H1 (cell line): ENCODE measurements around the gene TRIM31. TPM values are rescaled to one million over a fixed set of nuclear protein-coding genes. Genes with fewer than 3 reads are reported as not detected.

ENCODE experiments used
- CTCF ChIA-PET: fragments of 300-600 bp; sonication (Branson Sonifier 250); formaldehyde crosslinking; loops from one replicate; lab custom pipeline; 2021; ENCODE audit not compliant: partially characterized antibody; lab: Charles Lee
- POLR2A ChIA-PET: fragments of 300-600 bp; sonication (Branson Sonifier 250); formaldehyde crosslinking; loops from one replicate; lab custom pipeline; 2021; ENCODE audit warnings: inconsistent platforms; ENCODE audit not compliant: partially characterized antibody; lab: Charles Lee
- DNase-seq, 2 experiments: peaks; one replicate each; pipeline versions ENCODE4 v3.0.0 to v3.0.0-alpha.2; 2010 to 2022; ENCODE audit warnings: low spot score in 2 of 2, low read depth in 1 of 2, mixed read lengths in 1 of 2
- FAIRE-seq: peaks from 2 replicates; lab custom pipeline; 2011; peaks lifted over from hg19 to GRCh38; lab: Jason Lieb, UNC
- H2AFZ ChIP-seq: 2 replicates; pipeline ENCODE4 v1.8.1; 2012; ENCODE audit warnings: low read length, inconsistent platforms
- H2AK5ac ChIP-seq: 2 replicates; pipeline ENCODE4 v1.6.1; 2013; ENCODE audit warnings: low read depth, low read length
- H2BK120ac ChIP-seq: replicated peaks from 2 replicates; pipeline ENCODE3; 2013; ENCODE audit warnings: low read depth, low read length, inconsistent platforms
- H2BK12ac ChIP-seq: 2 replicates; pipeline ENCODE4 v1.6.1; 2013; ENCODE audit warnings: low read depth, low read length
- H2BK15ac ChIP-seq: 2 replicates; pipeline ENCODE4 v1.6.1; 2013; ENCODE audit warnings: low read length
- H2BK20ac ChIP-seq: 2 replicates; pipeline ENCODE4 v1.6.1; 2013; ENCODE audit warnings: low read length
- H2BK5ac ChIP-seq: 2 replicates; pipeline ENCODE4 v1.6.1; 2013; ENCODE audit warnings: low read depth, low read length
- H3K14ac ChIP-seq: 2 replicates; pipeline ENCODE4 v1.6.1; 2013; ENCODE audit warnings: inconsistent platforms; ENCODE audit not compliant: insufficient read length
- H3K18ac ChIP-seq: 2 replicates; pipeline ENCODE4 v1.6.1; 2013; ENCODE audit warnings: low read length; ENCODE audit errors: extremely low read depth
- H3K23ac ChIP-seq: 2 replicates; pipeline ENCODE4 v1.6.1; 2013; ENCODE audit warnings: inconsistent platforms; ENCODE audit not compliant: insufficient read length
- H3K23me2 ChIP-seq: 2 replicates; pipeline ENCODE4 v1.6.1; 2013; ENCODE audit warnings: low read depth, low read length
- H3K27ac ChIP-seq: 2 replicates; pipeline ENCODE4 v1.6.1; 2011; ENCODE audit warnings: low read depth, low read length, inconsistent platforms
- H3K27me3 ChIP-seq, 4 experiments: replicated peaks in 1 of 4; 1 replicate in 1 of 4; 2 replicates in 3 of 4; pipeline versions ENCODE4 v1.6.1 to v1.8.1; 2011 to 2013; ENCODE audit warnings: low read length in 3 of 4, mild to moderate bottlenecking in 3 of 4, inconsistent platforms in 2 of 4, mixed read lengths in 2 of 4, moderate library complexity in 1 of 4; ENCODE audit not compliant: control insufficient read depth in 3 of 4, insufficient read depth in 3 of 4; ENCODE audit errors: extremely low read depth in 1 of 4
- H3K36me3 ChIP-seq, 4 experiments: 2 replicates each; pipeline versions ENCODE4 v1.6.1 to v1.8.1; 2011 to 2013; ENCODE audit warnings: mild to moderate bottlenecking in 4 of 4, low read length in 3 of 4, moderate library complexity in 2 of 4, control low read depth in 1 of 4, inconsistent platforms in 1 of 4; ENCODE audit not compliant: insufficient read depth in 4 of 4, control insufficient read depth in 2 of 4
- H3K4ac ChIP-seq: replicated peaks from 2 replicates; pipeline ENCODE3; 2013; ENCODE audit warnings: low read length, low read depth, mixed read lengths, inconsistent platforms; ENCODE audit not compliant: insufficient read length
- H3K4me1 ChIP-seq, 4 experiments: replicated peaks in 1 of 4; 1 replicate in 1 of 4; 2 replicates in 3 of 4; pipeline versions ENCODE4 v1.6.1 to v1.8.1; 2011 to 2013; ENCODE audit warnings: low read length in 3 of 4, inconsistent platforms in 2 of 4, mixed read lengths in 1 of 4; ENCODE audit not compliant: insufficient read depth in 4 of 4, control insufficient read depth in 3 of 4
- H3K4me2 ChIP-seq, 2 experiments: 2 replicates each; pipeline versions ENCODE4 v1.6.1 to v1.8.1; 2011 to 2013; ENCODE audit warnings: low read depth in 2 of 2, low read length in 2 of 2, control low read depth in 1 of 2, inconsistent platforms in 1 of 2, mild to moderate bottlenecking in 1 of 2; ENCODE audit not compliant: insufficient read depth in 1 of 2
- H3K4me3 ChIP-seq, 4 experiments: fragments of 200-600, 300-600 bp in 1 of 4; sonication (generic), shearing (Covaris generic), sonication (Bioruptor Twin) in 1 of 4; 2 replicates each; pipeline versions ENCODE4 v1.5.1 to v1.8.1; 2011 to 2016; ENCODE audit warnings: low read length in 4 of 4, low read depth in 3 of 4, control low read depth in 2 of 4, inconsistent platforms in 2 of 4, mild to moderate bottlenecking in 2 of 4, mixed read lengths in 1 of 4, moderate library complexity in 1 of 4; ENCODE audit not compliant: insufficient read depth in 2 of 4; ENCODE audit errors: extremely low read depth in 1 of 4
- H3K56ac ChIP-seq: replicated peaks from 2 replicates; pipeline ENCODE3; 2013; ENCODE audit warnings: low read depth, mild to moderate bottlenecking, mixed read lengths, low read length, inconsistent platforms; ENCODE audit not compliant: insufficient read length
- H3K79me1 ChIP-seq: 2 replicates; pipeline ENCODE4 v1.6.1; 2013; ENCODE audit warnings: low read depth, low read length, control low read depth
- H3K79me2 ChIP-seq, 2 experiments: 2 replicates each; pipeline versions ENCODE4 v1.6.1 to v1.8.1; 2012 to 2013; ENCODE audit warnings: low read length in 2 of 2, mild to moderate bottlenecking in 2 of 2, inconsistent platforms in 1 of 2; ENCODE audit not compliant: insufficient read depth in 2 of 2, control insufficient read depth in 1 of 2
- H3K9ac ChIP-seq, 4 experiments: replicated peaks in 1 of 4; 1 replicate in 1 of 4; 2 replicates in 3 of 4; pipeline versions ENCODE4 v1.6.1 to v1.8.1; 2011 to 2013; ENCODE audit warnings: low read depth in 3 of 4, low read length in 3 of 4, control low read depth in 2 of 4, mild to moderate bottlenecking in 2 of 4, moderate library complexity in 2 of 4, inconsistent platforms in 1 of 4; ENCODE audit errors: extremely low read depth in 1 of 4
- H3K9me3 ChIP-seq, 2 experiments: 2 replicates each; pipeline versions ENCODE4 v1.6.1 to v1.8.1; 2012 to 2013; ENCODE audit warnings: mild to moderate bottlenecking in 2 of 2, moderate library complexity in 2 of 2, control low read depth in 1 of 2, inconsistent platforms in 1 of 2, low read depth in 1 of 2, low read length in 1 of 2, mixed read lengths in 1 of 2; ENCODE audit not compliant: insufficient read depth in 2 of 2
- H4K20me1 ChIP-seq, 2 experiments: replicated peaks in 1 of 2; 2 replicates each; pipeline versions ENCODE3 to v1.8.1; 2011 to 2013; ENCODE audit warnings: inconsistent platforms in 2 of 2, low read length in 2 of 2, mild to moderate bottlenecking in 1 of 2; ENCODE audit not compliant: insufficient read depth in 2 of 2, control insufficient read depth in 1 of 2
- H4K5ac ChIP-seq: 2 replicates; pipeline ENCODE4 v1.6.1; 2013; ENCODE audit warnings: low read length, low read depth, mixed read lengths, inconsistent platforms; ENCODE audit not compliant: insufficient read length
- H4K8ac ChIP-seq: 2 replicates; pipeline ENCODE4 v1.8.0; 2013; ENCODE audit warnings: mild to moderate bottlenecking, moderate library complexity, low read length, inconsistent platforms; ENCODE audit not compliant: insufficient read depth; ENCODE audit errors: extremely low read depth
- H4K91ac ChIP-seq: replicated peaks from 2 replicates; pipeline ENCODE3; 2013; ENCODE audit warnings: low read length, mixed read lengths, inconsistent platforms; ENCODE audit not compliant: insufficient read length
- BCL11A ChIP-seq, 2 experiments: IDR thresholded peaks; one replicate each; pipeline ENCODE4 v1.6.1; 2011; ENCODE audit warnings: low read depth in 2 of 2, low read length in 2 of 2, mild to moderate bottlenecking in 2 of 2
- CBX8 ChIP-seq: fragments of 300-800, 300-1000 bp; sonication (generic); IDR thresholded peaks from 2 replicates; pipeline ENCODE4 v1.7.1; 2016; ENCODE audit warnings: low read depth, low read length, borderline replicate concordance
- CEBPB ChIP-seq: IDR thresholded peaks from 2 replicates; pipeline ENCODE4 v1.6.1; 2012; ENCODE audit warnings: low read depth, low read length
- CTCF ChIP-seq, 3 experiments: IDR thresholded peaks; 1 replicate in 2 of 3; 2 replicates in 1 of 3; pipeline versions ENCODE4 v1.5.1 to v1.6.1; 2011; ENCODE audit warnings: low read length in 3 of 3, mild to moderate bottlenecking in 3 of 3, inconsistent platforms in 2 of 3, low read depth in 1 of 3, moderate library complexity in 1 of 3; ENCODE audit not compliant: insufficient read depth in 1 of 3; ENCODE audit errors: control extremely low read depth in 1 of 3
- JUND ChIP-seq: IDR thresholded peaks from 2 replicates; pipeline ENCODE4 v1.6.1; 2011; ENCODE audit warnings: mild to moderate bottlenecking, improper control_type of control experiment, low read length
- KDM5A ChIP-seq: fragments of 200-600 bp; IDR thresholded peaks from 2 replicates; pipeline ENCODE4 v1.7.1; 2012; ENCODE audit warnings: mild to moderate bottlenecking, low read length, inconsistent platforms, mixed read lengths
- NRF1 ChIP-seq: IDR thresholded peaks from 2 replicates; pipeline ENCODE4 v1.6.1; 2011; ENCODE audit warnings: mild to moderate bottlenecking, low read depth, low read length, improper control_type of control experiment
- SIN3A ChIP-seq, 2 experiments: IDR thresholded peaks in 1 of 2; conservative IDR thresholded peaks in 1 of 2; 2 replicates each; pipeline ENCODE4 v1.6.1; 2011 to 2012; ENCODE audit warnings: low read length in 2 of 2, improper control_type of control experiment in 1 of 2, low read depth in 1 of 2, mild to moderate bottlenecking in 1 of 2
- SUZ12 ChIP-seq: fragments of 200-600 bp; sonication (generic); IDR thresholded peaks from 2 replicates; pipeline ENCODE4 v1.6.1; 2012; ENCODE audit warnings: mild to moderate bottlenecking, inconsistent platforms, low read length, moderate library complexity, mixed read lengths
- TCF12 ChIP-seq: IDR thresholded peaks from 2 replicates; pipeline ENCODE4 v1.6.1; 2011; ENCODE audit warnings: low read depth, mild to moderate bottlenecking, low read length
- WGBS, 2 experiments: shearing (Covaris generic) in 1 of 2; methylation state at CpG; one replicate each; pipeline versions ENCODE4 v1.1.6 to v1.1.7; 2013 to 2015; ENCODE audit warnings: low lambda C conversion rate in 2 of 2, mixed read lengths in 2 of 2, inconsistent platforms in 1 of 2, low coverage in 1 of 2, missing lambda C conversion rate in 1 of 2; ENCODE audit not compliant: insufficient replicate concordance in 2 of 2, insufficient coverage in 1 of 2, insufficient read length in 1 of 2; ENCODE audit errors: extremely low coverage in 1 of 2, missing lambda C conversion rate in 1 of 2; 5-methylcytosine and 5-hydroxymethylcytosine counted together
- polyA plus RNA-seq, 7 experiments: library from polyadenylated mRNA; depleted of rRNA in 3 of 7; stranded (reverse) in 5 of 7; unstranded in 2 of 7; fragments of >200 nt in 5 of 7; fragments of 200-250 nt in 2 of 7; gene quantifications; 1 replicate in 5 of 7; 2 replicates in 1 of 7; 4 replicates in 1 of 7; pipeline versions ENCODE4 v1.2.1 to v1.2.3, GENCODE V29; 2011 to 2013; ENCODE audit warnings: missing spikeins in 2 of 7, mixed read lengths in 2 of 7
- total RNA-seq: library from RNA; stranded (reverse); fragmentation: NEBNext Ultra II Directional; extraction: Animal tissue kit (Norgen Biotek cat#: 25700); gene quantifications from 2 replicates; pipeline ENCODE4 v1.2.1, GENCODE V29; 2021

Gene TRIM31
- total and polyA plus RNA-seq, 2 of the 8 experiments (the other 6 are each of a cell fraction or from before 2014, with no cell fraction given): not detected

GRCh38 chr6:30149858-30150550 is 37.1 kb upstream of the TRIM31 start:
- Histone ChIP-seq H2BK12ac (no peak overlapping the region), H3K9ac (no peak overlapping the region), H3K4me1 (peaks cover 0 to 4% (median 0%) of the 10 kb centered on the region in 4 experiments; a peak in 2 of 7 replicates), H4K20me1 (no peaks in the 10 kb centered on the region), H3K23me2 (peaks cover 2% of the 10 kb centered on the region; the same call in 1 of the 2 replicates), H3K36me3 (no peaks in the 10 kb centered on the region), H3K23ac (no peak overlapping the region), H3K14ac (no peak overlapping the region), H3K4me2 (no peak overlapping the region), H3K18ac (no peak overlapping the region), H2BK5ac (no peak overlapping the region), H4K5ac (no peak overlapping the region), H2BK120ac (no peak overlapping the region), H3K79me1 (no peaks in the 10 kb centered on the region), H3K56ac (no peak overlapping the region), H3K4ac (no peak overlapping the region), H4K8ac (no peak overlapping the region), H2BK20ac (no peak overlapping the region), H2BK15ac (peak overlapping the region; percentile 81; the same call in 1 of the 2 replicates), H3K4me3 (no peak overlapping the region), H2AFZ (no peak overlapping the region), H2AK5ac (no peak overlapping the region), H3K79me2 (no peaks in the 10 kb centered on the region), H3K27me3 (peaks cover 0 to 2% (median 0%) of the 10 kb centered on the region in 4 experiments; a peak in 3 of 7 replicates), H3K27ac (no peak overlapping the region), H4K91ac (no peak overlapping the region), H3K9me3 (no peaks in the 10 kb centered on the region)
- CTCF ChIA-PET: interaction anchor here (6.9 kb wide), 1 partner anchor 18 kb away, joined by 50 read pairs; no protein-coding TSS in a partner anchor
- POLR2A ChIA-PET: no interaction called here
- no peak for DNase-seq
- no peak for FAIRE-seq
- 83% methylated on average over 7 of the region's 7 CpGs; no CpG with 5 or more reads in 1 of the 2 experiments for WGBS, 2 experiments
- no peak for TF ChIP-seq CEBPB
- TF ChIP-seq SUZ12: no peak
- TF ChIP-seq JUND: no peak
- TF ChIP-seq CTCF (IDR thresholded peaks at IDR 0.05; ENCODE audit: control extremely low read depth in 1 of 3, insufficient read depth in 1 of 3, low read depth in 1 of 3, low read length in 3 of 3): no peak
- TF ChIP-seq CBX8: no peak
- TF ChIP-seq KDM5A: no peak
- TF ChIP-seq TCF12: no peak
- TF ChIP-seq NRF1: no peak
- TF ChIP-seq SIN3A (conservative IDR thresholded peaks at IDR 0.05 in 1 of 2, IDR thresholded peaks at IDR 0.05 in 1 of 2; ENCODE audit: low read depth in 1 of 2, low read length in 2 of 2): no peak
- no peak for TF ChIP-seq BCL11A (IDR thresholded peaks at IDR 0.05; ENCODE audit: low read depth in 2 of 2, low read length in 2 of 2)
